Hematopoietic multipotent progenitor cell treated with erythropoietin and hydrocortisone succinate and interleukin-3 and kit ligand, for 4 days (in vitro differentiated cells): ENCODE data around the gene NOC2L.
A peak's percentile ranks its signal among the peaks of the same experiment; 100 is the strongest.

Experiments
- DNase-seq: peaks from one replicate; pipeline ENCODE4 v3.0.0-alpha.2; 2015

NOC2L gene

DNA sequence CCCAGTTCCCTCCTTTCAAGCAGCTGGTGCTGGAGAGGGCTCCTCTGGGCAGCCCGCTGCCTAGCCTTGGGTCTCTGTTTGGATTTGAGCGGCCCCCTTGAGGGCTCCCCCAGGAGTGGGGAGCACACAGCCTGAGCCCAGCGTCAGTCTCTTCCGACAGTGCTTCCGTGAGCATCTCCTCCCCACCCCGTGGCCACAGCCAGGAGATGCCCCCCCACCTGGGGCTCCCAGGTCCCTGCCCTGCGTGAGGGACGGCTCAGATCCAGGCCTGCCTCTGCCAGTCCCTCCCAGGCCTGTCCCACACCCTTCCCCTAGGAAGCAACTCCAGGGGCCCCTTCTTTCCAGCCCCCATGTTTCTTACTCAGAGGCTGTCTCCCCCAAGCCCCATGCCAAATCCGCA is 31.8 kb downstream of the NOC2L start:
- no peak for DNase-seq

DNA sequence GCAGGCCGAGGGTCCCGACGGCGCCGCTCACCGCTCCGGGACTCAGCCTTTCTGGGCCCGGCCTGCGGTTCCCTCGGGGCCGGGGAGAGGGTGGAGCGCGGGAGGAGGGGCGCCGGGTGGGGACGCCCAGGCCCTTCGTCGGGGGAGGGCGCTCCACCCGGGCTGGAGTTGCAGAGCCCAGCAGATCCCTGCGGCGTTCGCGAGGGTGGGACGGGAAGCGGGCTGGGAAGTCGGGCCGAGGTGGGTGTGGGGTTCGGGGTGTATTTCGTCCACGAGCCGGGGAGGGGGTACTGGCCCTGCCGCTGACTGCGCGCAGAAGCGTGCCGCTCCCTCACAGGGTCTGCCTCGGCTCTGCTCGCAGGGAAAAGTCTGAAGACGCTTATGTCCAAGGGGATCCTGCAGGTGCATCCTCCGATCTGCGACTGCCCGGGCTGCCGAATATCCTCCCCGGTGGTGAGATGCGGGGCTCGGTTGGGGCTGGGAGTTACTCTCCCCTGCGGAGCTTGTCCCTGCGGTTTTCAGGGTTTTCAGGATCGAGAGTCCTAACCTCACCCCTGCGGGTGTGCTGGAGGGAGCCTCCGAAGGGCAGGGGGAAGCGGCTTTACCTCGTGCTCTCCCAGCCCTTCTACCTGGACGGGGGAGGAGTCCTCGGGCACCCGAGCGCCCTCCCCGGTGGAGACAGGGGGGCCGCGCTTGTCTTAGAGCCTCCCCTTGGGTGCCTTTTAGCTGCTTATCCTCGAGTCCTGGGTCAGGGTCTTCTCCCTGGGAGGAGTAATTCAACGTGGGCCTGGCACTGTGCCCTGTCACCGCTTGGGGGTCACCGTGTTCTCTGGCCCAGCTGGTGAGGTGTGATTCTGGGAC is 33.3 kb downstream of the NOC2L start:
- DNase-seq: no peak

DNA sequence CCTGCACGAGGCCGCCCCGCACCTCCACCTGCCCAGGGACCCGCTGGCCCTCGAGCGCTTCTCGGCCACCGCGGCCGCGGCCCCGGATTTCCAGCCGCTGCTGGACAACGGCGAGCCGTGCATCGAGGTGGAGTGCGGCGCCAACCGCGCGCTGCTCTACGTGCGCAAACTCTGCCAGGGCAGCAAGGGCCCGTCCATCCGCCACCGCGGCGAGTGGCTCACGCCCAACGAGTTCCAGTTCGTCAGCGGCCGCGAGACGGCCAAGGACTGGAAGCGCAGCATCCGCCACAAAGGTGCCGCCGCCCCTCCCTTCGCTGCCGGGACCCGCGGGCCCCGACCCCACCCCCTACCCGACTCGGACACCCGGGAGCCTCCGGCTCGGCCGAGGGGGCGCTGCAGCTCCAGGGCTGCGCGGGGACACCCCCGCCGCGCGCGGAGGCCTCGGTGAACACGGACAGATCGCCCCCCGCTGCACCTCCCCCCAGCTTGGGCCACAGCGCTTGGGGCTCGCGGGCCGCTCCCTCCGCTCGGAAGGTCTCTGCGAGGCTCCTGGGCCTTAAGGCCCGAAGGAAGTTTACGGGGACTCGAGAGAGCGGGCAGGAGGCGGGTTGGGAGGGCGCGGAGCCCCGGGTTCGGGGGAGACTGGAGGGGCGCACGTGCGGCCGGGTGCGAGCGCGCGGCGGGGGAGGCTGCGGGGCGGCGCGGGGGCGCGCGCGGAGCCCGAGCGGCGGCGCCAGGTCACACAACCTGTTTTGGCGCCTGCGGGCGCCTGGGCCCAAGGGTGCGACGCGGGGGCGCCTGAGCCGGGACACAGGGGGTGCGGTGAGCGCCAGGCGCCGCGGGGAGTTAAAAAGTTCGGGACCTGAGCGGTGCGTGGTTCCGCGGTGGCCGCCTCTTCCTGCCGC is 34.1 kb downstream of the NOC2L start:
- peak; percentile 49 for DNase-seq

DNA sequence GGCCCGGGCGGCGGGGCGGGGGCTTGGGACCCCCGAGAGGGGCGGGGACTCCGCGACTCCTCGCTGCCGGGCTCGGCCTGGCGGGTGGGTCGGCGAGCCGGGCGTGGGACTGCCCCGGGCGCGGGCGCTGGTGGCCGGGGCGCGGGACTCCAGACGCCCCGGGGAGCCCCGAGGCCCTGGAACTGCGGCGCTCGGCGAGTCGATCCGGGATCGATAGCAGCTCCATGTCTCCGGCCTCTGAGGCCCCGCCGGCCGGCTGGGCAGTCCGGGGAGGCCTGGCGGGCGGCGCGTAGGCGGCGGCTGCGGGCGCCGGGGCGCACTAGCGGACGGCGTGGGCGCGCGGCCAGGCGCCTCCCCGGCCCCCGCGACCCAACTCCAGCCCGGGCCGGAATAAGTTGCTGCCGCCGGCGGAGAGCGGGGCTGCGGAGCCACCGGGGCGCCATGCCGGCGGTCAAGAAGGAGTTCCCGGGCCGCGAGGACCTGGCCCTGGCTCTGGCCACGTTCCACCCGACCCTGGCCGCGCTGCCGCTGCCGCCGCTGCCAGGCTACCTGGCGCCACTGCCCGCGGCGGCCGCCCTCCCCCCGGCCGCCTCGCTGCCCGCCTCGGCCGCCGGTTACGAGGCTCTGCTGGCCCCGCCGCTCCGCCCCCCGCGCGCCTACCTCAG is 34.9 kb downstream of the NOC2L start:
- no peak for DNase-seq

DNA sequence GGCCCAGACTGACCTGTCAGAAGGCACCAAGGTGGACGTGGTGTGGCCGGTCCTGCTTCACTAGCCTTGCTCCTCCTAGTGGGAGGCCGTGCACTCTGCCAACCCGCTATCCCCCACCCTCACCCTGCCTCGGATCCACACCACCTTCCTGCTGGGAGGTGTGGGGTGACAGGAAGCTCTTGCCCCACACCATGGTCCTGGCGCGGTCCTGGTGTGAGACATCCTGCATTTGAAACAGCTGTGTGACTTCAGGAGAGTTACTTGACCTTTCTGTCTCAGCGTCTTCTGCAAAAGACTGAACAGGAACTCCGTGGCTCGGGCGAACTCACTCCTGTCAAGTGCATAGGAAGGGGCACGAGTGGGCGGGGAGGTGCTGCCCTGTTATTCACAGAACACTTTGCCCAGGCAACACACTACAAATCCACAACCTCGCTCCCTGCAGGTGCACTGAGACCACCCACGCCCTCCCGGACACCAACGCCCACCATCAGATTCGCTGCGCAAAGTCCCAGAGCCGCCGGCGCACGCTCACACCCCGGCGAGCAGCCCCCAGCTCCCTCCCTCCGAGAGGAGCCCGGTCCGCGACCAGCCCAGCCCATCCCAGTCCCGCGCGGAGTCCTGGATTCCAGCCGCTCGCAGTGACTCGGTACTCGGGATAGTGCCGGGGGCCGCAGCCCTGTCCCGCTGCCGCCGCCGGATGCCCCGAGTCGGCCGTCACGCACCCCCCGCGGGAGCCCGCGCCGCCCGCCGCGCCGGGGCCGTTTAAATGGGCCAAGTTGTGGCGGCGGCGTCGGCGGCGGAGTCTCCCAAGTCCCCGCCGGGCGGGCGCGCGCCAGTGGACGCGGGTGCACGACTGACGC is 35.7 kb downstream of the NOC2L start, which contains the start of gene SAMD11:
SAMD11 (plus strand) TSS at position 793 of the 860 bp plus-strand sequence. CDS start 509 bp downstream, outside the sequence.
- peak; percentile 86 for DNase-seq

DNA sequence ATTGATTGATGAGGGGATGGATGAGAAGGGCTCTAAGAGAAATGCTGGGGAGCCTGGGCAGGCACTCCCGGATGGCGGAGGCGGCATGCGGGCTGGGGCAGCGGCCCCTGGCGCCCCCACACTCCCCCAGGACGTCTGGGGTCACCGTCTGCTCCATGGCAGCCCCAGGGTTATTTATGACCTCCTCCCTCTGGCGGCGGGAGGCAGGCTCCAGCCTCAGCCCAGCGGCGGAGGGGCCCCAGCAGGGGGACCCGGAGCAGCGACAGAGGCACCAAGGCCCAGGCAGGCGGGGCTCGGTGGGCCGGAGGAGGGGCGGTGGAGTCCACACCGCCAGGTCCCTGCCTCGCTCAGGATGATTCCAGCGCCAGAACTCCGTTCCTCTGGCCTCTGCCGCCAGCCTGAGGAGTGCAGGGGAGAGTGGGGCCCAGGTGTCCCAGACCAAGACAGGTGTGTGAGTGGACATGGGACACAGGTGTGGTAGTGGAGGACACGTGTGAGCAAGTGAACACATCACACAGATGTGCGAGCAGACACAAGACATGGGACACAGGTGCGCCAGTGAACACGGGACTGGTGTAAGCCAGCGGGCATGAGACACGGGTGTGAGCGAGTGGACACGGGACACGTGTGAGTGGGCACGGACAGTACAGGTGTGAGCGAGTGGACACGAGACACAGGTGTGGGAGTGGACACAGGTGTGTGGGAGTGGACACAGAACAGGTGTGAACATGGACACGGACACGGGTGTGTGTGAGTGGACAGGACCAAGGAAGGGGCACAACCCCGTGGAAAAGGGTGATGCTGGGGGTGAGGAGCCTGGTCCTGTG is 37.8 kb downstream of the NOC2L start:
- DNase-seq: peak; percentile 88

DNA sequence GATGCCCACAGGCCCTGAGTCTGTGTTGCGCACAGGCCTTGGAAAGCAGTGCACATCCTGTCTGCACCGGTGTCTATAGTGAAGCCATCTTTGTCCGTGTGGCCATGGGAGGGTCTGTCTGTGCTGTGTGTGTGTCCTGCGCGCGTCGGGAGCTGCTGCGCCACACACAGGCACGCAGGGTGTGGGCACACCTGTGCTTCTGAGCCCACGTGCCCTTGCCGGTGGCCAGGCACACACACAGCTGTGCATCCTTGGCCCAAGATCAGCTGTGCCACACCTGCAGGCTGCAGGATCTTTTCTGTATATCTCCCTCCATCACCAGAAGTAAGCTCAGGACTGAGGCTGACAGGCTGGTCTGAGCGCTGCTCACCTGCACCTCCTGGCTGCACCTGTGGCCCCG is 38.5 kb downstream of the NOC2L start:
- DNase-seq: no peak

DNA sequence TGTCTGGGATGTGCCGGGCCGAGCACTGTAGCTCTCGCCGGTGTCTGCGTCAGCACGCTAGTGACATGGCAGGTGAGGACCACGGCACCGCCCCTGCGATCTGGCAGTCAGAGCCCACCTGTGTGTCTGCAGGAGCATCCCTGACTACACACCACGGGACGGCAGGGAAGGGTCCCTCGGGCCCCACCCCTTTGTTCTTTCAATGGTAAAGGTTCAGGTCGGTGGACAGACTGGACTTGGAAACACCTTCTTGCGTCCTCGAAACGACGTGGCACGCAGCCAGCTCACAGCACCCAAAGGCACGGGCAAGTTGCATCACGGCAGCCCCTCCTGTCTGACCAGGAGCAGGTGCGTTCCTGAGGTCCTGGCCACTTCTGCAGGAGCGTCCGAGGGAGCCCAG is 39.0 kb downstream of the NOC2L start:
- DNase-seq: no peak

DNA sequence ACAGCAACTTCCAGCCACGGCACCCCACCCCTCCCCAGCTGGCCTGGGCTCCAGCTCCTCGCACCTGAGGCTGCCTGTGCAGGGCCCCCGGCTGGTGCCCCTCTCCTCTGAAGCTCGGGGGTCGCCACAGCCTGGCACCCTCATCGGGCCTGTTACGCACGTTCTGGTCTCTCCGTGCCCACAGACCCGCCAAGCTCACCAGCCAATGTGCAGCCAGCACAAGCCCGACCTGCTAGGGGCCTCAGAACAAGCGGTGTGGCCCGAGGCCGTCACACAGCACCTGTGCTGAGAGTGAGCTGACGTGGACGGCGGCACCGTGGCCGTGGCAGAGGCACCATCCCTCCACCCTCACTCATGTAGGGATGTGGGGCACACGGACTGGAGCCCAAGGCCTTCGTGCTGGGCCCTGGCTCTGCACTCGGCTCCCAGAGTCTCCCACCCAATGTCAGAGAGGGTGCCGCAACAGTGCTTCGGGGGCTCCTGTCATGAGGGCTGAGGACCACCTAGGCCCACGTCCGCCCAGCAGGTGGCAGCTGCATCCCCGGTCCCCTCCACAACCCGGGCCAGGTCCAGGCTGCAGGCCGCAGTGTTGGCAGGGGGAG is 39.7 kb downstream of the NOC2L start:
- DNase-seq: no peak

DNA sequence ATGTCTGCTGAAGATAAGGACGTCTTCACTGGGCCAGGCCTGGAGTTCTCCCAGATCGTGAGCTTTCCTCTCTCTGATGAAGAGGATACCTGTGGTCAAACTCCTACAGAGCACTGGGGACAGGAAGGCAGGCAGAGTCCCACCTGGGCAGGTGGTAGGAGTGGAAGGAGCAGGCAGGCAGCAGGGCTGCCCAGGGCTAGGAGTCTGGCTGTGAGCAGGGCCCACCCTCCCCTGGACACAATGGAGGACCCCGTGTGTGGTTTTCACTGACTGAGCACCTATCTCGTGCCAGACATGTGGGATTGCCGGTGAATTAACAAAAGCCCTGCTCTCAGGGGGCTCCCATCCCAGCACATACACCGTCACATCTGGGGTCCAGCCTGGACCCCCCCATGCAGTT is 40.2 kb downstream of the NOC2L start:
- no peak for DNase-seq

DNA sequence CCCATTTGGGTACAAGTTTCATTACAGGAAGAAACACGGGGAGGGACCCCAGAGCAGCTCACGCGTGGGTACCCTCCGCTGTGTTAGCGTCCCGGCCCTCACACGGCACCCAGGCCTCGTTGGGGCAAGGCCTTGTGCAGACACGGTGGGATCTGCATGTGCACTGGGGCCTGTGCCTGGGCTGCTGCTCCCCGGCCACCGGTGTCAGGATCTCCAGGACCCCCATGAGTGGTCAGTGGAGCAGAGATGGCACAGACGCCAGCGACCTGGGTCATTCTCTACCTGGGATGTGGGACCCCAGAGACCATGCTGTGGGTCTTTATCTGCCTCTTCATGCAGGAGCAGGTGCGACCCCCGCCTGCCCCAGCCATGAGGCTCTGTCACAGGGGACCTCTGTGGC is 40.7 kb downstream of the NOC2L start:
- DNase-seq: no peak

DNA sequence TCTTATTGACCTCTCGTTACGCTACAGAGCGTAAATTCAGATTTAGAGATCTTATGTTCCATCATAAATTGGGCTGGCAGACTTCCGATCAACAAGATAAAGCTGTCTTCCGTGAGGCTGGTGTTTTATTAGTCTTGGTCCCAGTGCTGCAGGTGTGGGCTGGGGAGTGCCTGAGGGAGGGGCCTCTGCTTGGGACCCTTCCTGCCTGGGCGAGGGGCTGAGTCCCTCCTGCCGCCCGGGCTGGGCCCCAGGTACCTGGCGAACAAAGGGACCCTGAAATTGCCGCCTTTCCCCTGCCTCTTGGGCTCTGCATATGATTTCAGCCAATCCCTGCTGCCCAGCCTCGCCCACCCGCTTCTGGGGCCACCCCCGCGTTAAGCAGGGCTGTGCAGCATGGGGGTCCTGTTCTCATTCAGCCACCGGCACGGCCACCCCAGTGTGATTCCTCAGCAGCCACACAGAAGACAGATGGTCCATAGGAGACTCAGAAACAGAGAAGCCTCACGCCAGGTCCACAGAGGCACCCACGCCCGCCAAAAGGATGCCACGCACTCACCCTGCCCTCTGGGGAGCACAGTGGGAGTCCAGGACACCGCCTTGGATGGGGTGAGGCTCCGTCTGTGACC is 41.5 kb downstream of the NOC2L start:
- DNase-seq: no peak

DNA sequence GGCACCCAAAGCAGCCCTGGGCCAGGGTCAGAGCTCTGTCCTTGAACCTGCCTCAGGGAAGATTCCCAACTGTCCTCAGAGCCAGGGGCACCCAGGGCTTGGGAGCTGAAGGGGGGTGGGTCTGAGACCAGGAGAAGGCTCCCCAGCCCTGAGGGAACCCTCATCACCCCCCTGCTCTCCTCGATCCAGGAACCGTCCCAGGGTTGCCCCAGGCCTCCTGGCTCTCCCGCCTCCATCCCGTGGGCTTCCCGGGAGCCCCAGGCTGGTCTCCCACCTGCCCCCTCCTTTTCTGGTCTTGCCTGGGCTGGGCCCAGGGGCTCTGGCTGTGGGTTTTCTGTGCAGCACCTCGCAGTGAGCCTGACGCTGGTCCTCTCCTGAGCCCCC is 42.0 kb downstream of the NOC2L start:
- no peak for DNase-seq

DNA sequence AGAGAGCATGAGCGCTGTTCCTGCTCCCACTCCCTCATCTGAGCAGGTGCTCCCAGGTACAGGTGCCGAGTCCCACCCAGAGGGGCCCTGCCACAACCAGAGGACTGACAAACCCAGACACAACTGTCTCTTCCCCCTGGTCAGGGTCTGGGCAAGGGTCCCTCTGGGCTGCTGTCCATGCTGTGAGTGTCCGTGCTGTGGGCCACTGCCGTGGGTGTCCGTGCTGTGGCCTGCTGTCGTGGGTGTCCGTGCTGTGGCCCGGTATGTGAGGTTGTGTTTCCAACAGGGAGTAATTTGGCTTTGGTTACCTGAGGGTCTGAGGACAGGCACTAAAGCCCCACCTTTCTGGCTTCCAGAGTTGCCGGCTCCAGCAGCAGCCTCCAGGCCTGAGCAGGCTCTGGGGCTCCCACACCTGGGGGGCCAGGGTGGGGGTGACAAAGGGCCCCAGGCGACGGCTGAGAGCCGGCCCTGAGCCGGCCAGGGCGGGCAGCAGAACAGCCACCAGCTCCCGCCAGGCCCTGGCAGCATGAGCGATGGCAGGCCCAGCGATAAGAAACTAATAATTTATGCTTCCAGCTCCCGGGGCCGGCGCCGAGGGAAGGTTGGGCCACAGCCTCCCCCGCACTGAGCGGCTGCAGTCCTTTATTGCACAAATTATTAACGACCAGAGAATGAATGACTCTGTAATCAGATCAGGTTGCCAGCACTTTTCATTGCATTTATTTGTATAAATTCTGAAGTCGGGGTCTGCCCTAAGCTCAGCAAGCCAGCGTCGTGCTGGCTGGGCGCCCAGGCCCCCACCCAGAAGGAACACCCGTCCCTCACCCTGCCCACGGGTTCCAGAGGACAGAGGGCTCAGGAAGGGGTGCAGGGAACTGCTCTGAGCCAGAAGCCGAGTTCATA is 42.6 kb downstream of the NOC2L start:
- peak; percentile 62 for DNase-seq

DNA sequence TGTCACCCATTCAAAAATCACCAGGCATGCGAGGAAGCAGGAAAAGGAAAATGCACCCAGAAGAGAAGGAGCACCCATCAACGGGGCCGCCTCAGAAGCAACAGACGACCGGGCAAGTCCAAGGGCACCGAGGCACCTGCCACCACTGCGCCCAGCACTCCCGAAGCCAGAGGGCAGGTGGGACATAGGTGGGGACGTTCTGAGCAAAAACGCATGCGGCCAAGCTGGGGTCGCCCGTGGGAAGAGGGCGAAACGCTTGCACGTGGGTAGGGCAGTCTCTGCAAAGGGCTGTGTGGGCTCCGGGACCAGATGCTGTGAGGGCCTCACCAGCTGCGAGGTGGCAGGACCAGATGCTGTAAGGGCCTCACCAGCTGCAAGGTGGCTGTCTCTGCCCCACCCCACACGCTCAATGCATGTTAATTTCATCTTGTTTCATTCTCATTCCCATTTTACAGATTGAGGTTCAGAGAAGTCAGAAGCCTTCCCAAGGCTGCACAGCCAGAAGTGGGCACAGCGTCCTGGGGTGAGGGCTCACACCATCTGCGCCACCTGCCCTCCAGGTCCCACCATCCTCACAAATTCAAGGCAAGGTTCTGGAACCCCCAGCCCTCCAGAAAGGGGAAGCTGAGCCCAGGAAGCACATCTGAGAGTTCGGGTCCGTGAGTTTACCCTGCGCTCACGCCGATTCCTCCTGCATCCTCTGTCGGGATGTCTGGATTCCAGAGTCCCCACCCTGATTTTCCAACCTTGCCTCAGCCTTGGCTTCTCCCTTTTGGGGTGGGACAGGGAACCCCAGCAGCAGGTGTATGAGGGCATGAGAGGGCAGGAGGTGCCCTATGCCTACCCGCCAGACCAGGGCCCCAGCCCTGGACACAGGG is 43.5 kb downstream of the NOC2L start:
- no peak for DNase-seq

DNA sequence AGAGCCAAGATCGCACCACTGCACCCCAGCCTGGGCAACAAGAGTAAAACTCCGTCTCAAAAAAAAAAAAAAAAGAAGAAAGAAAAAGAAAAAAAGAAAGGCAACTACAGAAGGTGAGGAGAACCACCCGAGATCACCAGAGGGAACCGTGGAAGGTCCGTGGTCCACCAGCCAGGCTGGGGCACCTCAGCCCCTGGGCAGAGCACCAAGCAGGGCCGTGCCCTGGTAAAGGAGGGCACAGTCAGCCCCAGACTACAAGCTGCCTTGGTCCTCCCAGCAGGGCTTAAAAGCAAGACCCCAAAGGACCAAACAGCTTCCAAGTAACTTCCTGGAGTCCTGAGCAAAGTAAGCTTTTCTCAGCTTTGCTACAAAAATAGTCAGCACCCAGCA is 44.2 kb downstream of the NOC2L start:
- no peak for DNase-seq

DNA sequence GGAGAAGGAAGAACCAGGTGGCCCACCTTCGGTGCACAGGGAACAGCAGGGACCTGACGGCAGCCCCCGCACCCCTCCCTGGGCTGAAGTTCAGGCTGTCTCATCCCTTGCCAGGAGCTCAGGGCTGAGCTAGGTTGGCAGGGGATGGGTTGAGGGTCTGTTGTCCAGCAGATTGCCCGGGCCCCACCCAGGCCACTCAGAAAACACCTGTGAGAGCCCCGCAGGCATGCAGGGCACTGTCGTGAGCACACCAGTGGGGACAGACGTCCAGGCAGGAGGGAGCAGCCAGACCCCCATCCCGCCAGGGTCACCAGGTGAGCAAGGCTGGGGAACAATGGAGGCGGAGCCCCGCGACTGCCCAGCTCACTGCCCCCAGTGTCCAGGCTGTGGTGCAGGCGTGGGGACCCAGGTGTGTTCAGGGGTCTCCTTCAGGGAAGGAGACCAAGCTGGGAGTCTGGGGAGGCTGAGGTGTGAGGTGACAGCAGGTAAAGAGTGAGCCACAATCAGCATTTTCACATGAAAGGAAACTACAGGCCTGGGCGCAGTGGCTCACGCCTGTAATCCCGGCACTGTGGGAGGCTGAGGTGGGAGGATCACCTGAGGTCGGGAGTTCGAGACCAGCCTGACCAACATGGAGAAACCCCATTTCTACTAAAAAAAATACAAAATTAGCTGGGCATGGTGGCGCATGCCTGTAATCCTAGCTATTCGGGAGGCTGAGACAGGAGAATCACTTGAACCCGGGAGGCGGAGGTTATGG is 44.7 kb downstream of the NOC2L start:
- no peak for DNase-seq
